LNCAP (cell line): ENCODE results near the gene ILKAP.

Source experiments
- TF ChIP-seq, protein P1 (sequence below): fragments of 450-650 bp; IDR thresholded peaks from 2 replicates; pipeline ENCODE4 v1.5.1; 2017; ENCODE audit warnings: mild to moderate bottlenecking

ILKAP gene, protein sequence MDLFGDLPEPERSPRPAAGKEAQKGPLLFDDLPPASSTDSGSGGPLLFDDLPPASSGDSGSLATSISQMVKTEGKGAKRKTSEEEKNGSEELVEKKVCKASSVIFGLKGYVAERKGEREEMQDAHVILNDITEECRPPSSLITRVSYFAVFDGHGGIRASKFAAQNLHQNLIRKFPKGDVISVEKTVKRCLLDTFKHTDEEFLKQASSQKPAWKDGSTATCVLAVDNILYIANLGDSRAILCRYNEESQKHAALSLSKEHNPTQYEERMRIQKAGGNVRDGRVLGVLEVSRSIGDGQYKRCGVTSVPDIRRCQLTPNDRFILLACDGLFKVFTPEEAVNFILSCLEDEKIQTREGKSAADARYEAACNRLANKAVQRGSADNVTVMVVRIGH

DNA sequence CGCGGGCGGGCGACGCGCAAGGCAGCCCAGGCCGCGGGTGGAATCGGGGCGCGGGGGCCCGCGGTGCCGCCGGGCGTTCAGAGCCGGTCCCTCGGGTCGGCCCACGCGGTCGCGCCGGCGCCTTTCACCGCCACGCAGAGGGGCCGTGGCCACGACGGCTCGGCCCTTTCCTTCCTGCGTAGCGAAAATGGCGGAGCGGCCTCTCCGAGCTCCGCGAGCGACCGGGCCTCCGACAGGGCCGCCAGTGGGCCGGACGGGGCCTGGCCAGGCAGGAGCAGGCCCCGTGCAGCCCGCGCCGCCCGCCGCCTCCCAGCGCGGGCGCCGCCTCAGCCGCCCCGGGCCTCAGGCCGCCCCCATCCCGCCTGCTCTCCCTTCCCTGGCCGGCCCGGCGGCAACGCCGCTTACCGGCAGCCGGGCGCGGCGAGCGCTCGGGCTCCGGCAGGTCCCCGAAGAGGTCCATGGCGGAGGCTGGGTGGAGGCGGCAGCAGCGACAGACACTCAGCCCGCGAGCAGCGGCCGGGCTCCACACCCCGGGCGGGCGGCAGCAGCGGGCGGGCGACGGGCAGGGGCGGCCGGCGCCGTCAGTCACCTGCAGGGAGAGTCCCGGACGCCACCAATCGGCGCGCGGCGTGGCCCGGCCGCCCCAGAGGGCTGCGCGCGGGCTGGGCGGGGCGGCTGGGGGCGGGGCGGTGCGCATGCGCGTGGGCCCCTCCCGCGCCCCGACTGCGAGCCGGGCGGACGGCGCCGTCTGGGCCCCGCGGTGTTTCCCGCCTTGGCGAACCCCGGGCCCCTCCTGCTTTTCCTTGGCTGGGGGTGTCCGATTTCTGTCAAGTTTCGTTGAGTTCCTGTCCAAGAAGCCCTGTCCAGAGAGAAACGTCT is at the start of gene ILKAP:
ILKAP (minus strand) TSS at position 602 of the 879 bp plus-strand sequence; CDS start at position 460, 142 bp downstream.
- TF ChIP-seq, protein P1, sequence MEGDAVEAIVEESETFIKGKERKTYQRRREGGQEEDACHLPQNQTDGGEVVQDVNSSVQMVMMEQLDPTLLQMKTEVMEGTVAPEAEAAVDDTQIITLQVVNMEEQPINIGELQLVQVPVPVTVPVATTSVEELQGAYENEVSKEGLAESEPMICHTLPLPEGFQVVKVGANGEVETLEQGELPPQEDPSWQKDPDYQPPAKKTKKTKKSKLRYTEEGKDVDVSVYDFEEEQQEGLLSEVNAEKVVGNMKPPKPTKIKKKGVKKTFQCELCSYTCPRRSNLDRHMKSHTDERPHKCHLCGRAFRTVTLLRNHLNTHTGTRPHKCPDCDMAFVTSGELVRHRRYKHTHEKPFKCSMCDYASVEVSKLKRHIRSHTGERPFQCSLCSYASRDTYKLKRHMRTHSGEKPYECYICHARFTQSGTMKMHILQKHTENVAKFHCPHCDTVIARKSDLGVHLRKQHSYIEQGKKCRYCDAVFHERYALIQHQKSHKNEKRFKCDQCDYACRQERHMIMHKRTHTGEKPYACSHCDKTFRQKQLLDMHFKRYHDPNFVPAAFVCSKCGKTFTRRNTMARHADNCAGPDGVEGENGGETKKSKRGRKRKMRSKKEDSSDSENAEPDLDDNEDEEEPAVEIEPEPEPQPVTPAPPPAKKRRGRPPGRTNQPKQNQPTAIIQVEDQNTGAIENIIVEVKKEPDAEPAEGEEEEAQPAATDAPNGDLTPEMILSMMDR, result no peak

DNA sequence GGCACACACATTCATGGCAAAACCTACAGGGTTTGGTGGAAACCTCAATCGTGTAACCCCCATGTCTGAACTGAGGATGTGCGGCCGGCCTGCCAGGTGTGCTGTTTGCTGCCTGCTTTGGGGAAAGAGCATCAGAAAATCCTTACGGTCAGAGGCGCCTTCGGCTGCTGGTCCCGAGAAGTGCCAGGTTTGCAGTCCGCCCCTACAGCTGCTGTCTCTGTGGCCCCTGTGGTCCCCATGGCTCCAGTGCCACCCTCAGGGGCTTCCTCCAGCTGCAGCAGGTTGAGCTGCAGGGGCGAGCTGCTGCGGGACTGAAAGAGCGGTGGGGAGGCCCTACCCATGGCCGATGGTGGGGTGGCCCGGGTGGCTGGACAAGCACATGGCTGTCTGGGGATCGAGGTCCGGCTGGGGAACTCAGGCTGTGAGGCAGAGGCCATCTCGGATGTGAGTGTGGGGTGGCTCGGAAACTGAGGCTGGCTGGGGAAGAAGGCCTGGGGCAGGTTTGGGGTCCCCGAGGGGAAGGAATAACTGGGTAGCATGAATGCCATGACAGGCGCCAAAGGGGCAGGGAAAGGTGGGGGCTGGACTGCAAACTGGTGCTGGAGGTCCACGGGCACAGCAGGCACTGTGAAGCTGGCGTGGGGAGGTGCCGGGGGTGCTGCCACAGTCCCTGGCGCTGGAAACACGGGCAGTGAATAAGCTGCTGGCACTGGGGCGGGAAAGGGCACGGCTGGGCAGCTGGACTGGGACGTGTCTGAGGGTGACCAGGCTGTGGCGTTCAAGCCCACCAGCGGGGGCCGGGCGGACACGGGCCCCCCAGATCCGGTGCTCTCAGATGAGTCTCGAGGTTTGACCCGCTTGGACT is 49.5 kb upstream of the ILKAP start:
- TF ChIP-seq, protein P1, result no peak

DNA sequence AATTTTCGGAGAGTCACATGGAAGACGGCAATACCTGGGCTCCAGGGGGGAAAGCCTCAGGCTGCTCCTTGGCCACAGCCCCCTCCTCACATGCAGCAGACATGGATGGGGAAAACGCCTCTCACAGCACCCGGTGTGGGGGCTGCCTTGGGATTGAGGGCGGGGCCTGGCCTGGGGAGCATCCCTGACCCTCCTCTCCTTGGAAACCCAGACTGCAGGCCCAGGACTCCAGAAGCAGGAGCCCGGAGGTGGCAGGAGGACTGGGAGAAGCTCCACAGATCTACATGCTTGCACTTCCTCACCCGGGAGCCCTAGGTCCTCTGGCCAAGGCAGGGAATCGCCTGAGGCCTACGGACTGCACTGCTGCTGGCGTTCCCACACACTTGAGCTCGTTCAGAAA is 48.5 kb upstream of the ILKAP start:
- TF ChIP-seq, protein P1, result no peak

DNA sequence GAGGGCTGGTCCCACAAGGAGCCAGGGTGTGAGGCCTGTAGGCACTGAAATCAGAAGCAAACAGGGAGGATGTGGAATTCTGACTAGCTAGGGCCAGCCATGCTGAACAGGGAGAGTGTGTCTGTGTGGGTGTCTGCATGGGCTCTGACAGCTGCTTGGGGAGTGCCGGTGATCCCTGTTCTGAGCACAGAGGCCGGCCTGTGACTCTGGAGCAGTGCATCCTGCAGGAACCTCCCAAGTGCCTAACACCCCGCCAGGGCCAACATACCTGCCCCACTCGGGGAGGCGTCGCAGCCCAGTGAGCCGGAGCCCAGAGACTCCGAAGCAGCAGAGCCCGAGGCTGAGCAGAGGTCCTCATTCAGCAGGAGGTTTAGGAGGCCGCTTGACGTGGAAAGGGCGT is 47.8 kb upstream of the ILKAP start:
- TF ChIP-seq, protein P1, result no peak

DNA sequence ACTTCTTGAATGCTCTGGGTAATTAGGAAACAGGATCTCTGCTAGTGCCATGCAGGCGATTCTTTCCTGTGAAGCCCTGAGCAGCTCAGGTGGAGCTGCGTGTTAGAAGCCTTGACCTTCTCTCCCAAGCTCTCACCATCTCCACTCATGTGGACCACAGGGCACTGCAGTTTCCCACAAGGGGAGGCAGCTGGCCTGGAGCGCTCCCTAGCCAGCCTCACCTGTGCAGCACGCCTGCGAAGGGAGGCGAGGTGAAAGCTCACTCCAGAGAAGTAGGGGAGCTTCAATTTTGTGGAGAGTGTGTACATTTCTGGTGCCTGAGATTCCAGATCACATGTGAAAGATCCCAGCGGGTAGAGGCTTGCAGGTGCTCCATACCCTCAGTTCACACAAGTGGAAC is 47.4 kb upstream of the ILKAP start:
- TF ChIP-seq, protein P1, result no peak

DNA sequence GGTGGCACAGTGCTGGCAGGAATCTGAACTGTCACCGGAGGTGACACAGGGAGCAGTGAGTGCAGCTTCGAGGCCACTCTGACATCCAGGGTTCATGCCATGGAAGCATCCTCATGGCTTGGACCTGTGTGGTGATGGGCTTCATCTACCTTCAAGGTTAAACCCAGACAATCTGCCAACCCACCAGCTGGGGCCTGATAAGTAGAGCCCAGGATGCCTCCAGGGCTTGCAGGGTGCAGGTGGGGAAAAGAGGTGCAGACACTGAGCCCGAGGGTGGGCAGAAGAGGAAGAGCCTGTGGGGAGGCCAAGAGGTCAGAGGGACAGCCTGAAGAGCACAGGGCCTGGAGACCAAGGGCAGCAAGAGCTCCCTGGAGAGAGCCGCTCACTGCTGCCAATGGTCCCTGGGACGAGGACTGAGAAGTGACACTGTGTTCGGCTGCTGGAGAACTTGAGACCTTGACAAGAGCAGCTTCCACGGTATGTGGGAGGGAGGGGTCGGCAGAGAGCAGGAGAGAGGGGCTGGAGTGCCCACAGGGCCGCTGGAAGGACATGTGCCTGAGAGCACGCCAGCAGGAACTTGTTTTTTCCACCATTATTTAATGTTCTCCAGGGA is 44.5 kb upstream of the ILKAP start:
- TF ChIP-seq, protein P1, result no peak
